ENCODE measurements around the gene KIF21B.

DNA sequence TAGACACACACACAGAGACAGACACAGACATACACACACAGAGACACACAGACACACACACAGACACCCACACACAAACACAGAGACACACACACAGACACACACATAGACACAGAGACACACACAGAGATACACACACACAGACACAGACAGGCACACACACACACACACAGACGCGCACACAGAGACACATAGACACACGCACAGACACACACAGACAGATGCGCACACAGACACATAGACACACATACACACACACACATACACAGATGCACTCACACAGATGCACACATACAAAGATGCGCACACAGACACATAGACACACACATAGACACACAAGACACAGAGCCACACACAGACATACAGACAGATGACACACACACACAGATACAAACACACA, 16.0 kb downstream of the KIF21B start:
- TF ChIP-seq TAF1 (IDR thresholded peaks at IDR 0.05; ENCODE audit: borderline replicate concordance, insufficient read depth, low read length): no peak
- no peak for TF ChIP-seq POLR2AphosphoS5 (IDR thresholded peaks at IDR 0.05; ENCODE audit: low read depth, low read length)

Data from PFSK-1 (cell line).